Caco-2 (cell line): ENCODE measurements around the gene VIPR1. TPM values are rescaled to one million over a fixed set of nuclear protein-coding genes. Genes with fewer than 3 reads are reported as not detected.

ENCODE experiments used
- Bru-seq: library from RNA; stranded (reverse); fragments of 400-500 nt; gene quantifications from one replicate; lab custom pipeline; 2021; lab: Mats Ljungman, UMichigan
- BruChase-seq, 2 experiments: library from RNA; stranded (reverse); fragments of 400-500 nt; gene quantifications; one replicate each; lab custom pipeline; 2021; lab: Mats Ljungman, UMichigan
- BruUV-seq: library from RNA; stranded (reverse); fragments of 400-500 nt; replicated peaks from 2 replicates; lab custom pipeline; 2021; lab: Mats Ljungman, UMichigan
- CTCF ChIA-PET: fragments of 300-600 bp; sonication (Branson Sonifier 250); formaldehyde crosslinking; loops from one replicate; lab custom pipeline; 2022; ENCODE audit warnings: antibody characterized with exemption; lab: Charles Lee
- POLR2A ChIA-PET: fragments of 300-600 bp; sonication (Branson Sonifier 250); formaldehyde crosslinking; loops from one replicate; lab custom pipeline; 2022; ENCODE audit warnings: antibody characterized with exemption; lab: Charles Lee
- DNase-seq, 2 experiments: peaks; one replicate each; pipeline versions ENCODE4 v3.0.0 to v3.0.0-alpha.2; 2020 to 2022
- H3K27me3 ChIP-seq: replicated peaks from 2 replicates; pipeline ENCODE4 v1.6.0; 2011; ENCODE audit warnings: low read length; ENCODE audit not compliant: control insufficient read depth, insufficient read depth
- H3K36me3 ChIP-seq: 2 replicates; pipeline ENCODE4 v1.5.1; 2011; ENCODE audit warnings: low read length; ENCODE audit not compliant: control insufficient read depth, insufficient read depth
- H3K4me1 ChIP-seq: fragments of 250-450 bp; sonication (Bioruptor Pico); 2 replicates; pipeline ENCODE4 v1.5.1; 2020; ENCODE audit warnings: mild to moderate bottlenecking
- H3K4me3 ChIP-seq: 2 replicates; pipeline ENCODE4 v1.5.1; 2011; ENCODE audit warnings: low read depth, mild to moderate bottlenecking, control low read depth, low read length
- H3K9me3 ChIP-seq: fragments of 250-450 bp; sonication (Bioruptor Pico); 2 replicates; pipeline ENCODE4 v1.5.1; 2020; ENCODE audit warnings: mild to moderate bottlenecking, moderate library complexity
- H3K27ac Mint-ChIP-seq: one replicate; pipeline ENCODE4 v1.8.0; 2022; ENCODE audit warnings: mixed read lengths; ENCODE audit not compliant: unreplicated experiment
- H3K27me3 Mint-ChIP-seq: one replicate; pipeline ENCODE4 v1.8.0; 2022; ENCODE audit warnings: mixed read lengths; ENCODE audit not compliant: insufficient read depth, unreplicated experiment
- H3K36me3 Mint-ChIP-seq: one replicate; pipeline ENCODE4 v1.8.0; 2022; ENCODE audit warnings: mild to moderate bottlenecking, mixed read lengths; ENCODE audit not compliant: insufficient read depth, unreplicated experiment
- H3K4me1 Mint-ChIP-seq: one replicate; pipeline ENCODE4 v1.8.0; 2022; ENCODE audit warnings: low read depth, mixed read lengths; ENCODE audit not compliant: unreplicated experiment
- H3K4me3 Mint-ChIP-seq: one replicate; pipeline ENCODE4 v1.8.0; 2022; ENCODE audit warnings: mild to moderate bottlenecking, moderate library complexity, mixed read lengths; ENCODE audit not compliant: unreplicated experiment
- H3K9me3 Mint-ChIP-seq: one replicate; pipeline ENCODE4 v1.8.0; 2022; ENCODE audit warnings: mixed read lengths; ENCODE audit not compliant: unreplicated experiment
- CTCF ChIP-seq, 2 experiments: fragments of 200-600 bp in 1 of 2; IDR thresholded peaks; 1 replicate in 1 of 2; 2 replicates in 1 of 2; pipeline versions ENCODE4 v1.5.1 to v1.8.0; 2011 to 2022; ENCODE audit warnings: antibody characterized with exemption in 1 of 2, control low read depth in 1 of 2, inconsistent platforms in 1 of 2, low read depth in 1 of 2, low read length in 1 of 2, mild to moderate bottlenecking in 1 of 2, moderate library complexity in 1 of 2; ENCODE audit not compliant: insufficient read depth in 1 of 2, severe bottlenecking in 1 of 2, unreplicated experiment in 1 of 2
- intact Hi-C: fragments of 100-400 bp; cut with micrococcal nuclease; formaldehyde crosslinking; loops from one replicate; pipeline ENCODE4 v1.10.0; 2022; ENCODE audit not compliant: unreplicated experiment
- long read RNA-seq: library from polyadenylated mRNA; stranded (forward); transcript quantifications from one replicate; pipeline ENCODE4 v2.0.0, GENCODE V29; 2022
- total RNA-seq: library from RNA; stranded (reverse); gene quantifications from 2 replicates; pipeline ENCODE4 v1.2.3, GENCODE V29; 2022

The VIPR1 gene, protein sequence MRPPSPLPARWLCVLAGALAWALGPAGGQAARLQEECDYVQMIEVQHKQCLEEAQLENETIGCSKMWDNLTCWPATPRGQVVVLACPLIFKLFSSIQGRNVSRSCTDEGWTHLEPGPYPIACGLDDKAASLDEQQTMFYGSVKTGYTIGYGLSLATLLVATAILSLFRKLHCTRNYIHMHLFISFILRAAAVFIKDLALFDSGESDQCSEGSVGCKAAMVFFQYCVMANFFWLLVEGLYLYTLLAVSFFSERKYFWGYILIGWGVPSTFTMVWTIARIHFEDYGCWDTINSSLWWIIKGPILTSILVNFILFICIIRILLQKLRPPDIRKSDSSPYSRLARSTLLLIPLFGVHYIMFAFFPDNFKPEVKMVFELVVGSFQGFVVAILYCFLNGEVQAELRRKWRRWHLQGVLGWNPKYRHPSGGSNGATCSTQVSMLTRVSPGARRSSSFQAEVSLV
- total RNA-seq: 3.7 and 3.8 TPM in 2 replicates
- percentile 38 among the genes with signal in this experiment for Bru-seq, nascent RNA
- percentile 32 among the genes with signal in this experiment for BruChase-seq, experiment 1, labeled RNA remaining after a 2-hour chase
- BruChase-seq, experiment 2, labeled RNA remaining after a 6-hour chase: percentile 31 among the genes with signal in this experiment
- long read RNA-seq, partial matches to known transcripts: 1 of 5 reads
- long read RNA-seq, other reads (novel, unspliced or antisense): 2 of 5 reads

DNA sequence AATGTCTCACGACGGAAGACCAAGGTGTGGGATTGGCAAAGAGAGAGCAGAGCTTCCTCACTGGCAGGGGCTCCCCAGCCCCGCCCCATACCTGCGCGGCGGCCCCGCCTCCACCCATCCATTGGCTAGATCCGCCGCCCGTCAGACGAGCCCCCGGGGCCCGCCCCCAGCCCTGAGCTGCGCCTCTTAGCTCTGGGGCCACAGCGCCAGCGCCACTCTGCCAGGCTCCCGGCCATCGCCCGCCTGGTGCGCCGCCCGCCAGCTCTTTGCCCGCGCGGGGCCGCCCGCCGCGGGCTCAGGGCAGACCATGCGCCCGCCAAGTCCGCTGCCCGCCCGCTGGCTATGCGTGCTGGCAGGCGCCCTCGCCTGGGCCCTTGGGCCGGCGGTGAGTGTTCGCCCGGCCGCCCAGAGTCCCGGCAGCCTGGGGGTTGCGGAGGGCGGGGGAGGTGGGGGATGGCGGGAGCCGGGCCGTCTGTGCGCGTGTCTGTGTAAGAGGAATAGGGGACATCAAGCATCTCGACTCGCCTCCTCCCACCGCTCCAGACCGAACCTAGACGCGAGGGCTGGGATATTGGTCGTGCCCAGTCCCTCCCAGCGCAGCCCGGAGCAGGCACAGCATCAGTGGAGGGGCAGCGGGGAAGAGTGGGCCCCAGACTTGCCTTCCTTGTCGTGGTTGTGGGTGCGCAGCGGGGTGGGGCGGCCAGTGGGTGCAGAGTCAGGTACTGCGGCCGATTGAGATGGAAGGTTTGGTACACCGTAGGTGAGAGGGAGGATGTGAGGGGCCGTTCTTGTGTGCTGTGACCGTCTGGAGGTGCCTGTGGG is at the start of gene VIPR1:
Gene VIPR1, plus strand, starts transcription at position 215 of the 822 bp plus-strand sequence. Its CDS starts 93 bp downstream, at position 308.
- peaks cover 10% of the 10 kb centered on the region for H3K4me1 ChIP-seq

GRCh38 chr3:42456211-42456610 is 46.2 kb upstream of the VIPR1 start:
- Histone ChIP-seq H3K27me3 (no peaks in the 10 kb centered on the region), H3K4me3 (no peak overlapping the region), H3K36me3 (no peaks in the 10 kb centered on the region), H3K4me1 (no peaks in the 10 kb centered on the region), H3K9me3 (no peaks in the 10 kb centered on the region)
- no peaks in the 10 kb centered on the region for H3K36me3 Mint-ChIP-seq
- H3K27ac Mint-ChIP-seq: no peak overlapping the region
- intact Hi-C loops: no loop called here
- H3K9me3 Mint-ChIP-seq: no peaks in the 10 kb centered on the region
- CTCF ChIA-PET: no interaction called here
- H3K4me1 Mint-ChIP-seq: no peaks in the 10 kb centered on the region
- POLR2A ChIA-PET: no interaction called here
- TF ChIP-seq CTCF (IDR thresholded peaks at IDR 0.05; ENCODE audit: insufficient read depth in 1 of 2, low read depth in 1 of 2, low read length in 1 of 2, severe bottlenecking in 1 of 2, unreplicated experiment in 1 of 2): no peak
- no TSS peak for BruUV-seq
- no peak overlapping the region for H3K4me3 Mint-ChIP-seq
- DNase-seq: no peak
- peaks cover 4% of the 10 kb centered on the region for H3K27me3 Mint-ChIP-seq

More for the DNA sequence above, at the start of gene VIPR1:
- H3K27me3 ChIP-seq: no peaks in the 10 kb centered on the region
- TF ChIP-seq CTCF (IDR thresholded peaks at IDR 0.05; ENCODE audit: insufficient read depth in 1 of 2, low read depth in 1 of 2, low read length in 1 of 2, severe bottlenecking in 1 of 2, unreplicated experiment in 1 of 2): no peak
- H3K9me3 Mint-ChIP-seq: no peaks in the 10 kb centered on the region
- H3K27ac Mint-ChIP-seq: no peak within 1 kb of the TSS
- peaks cover 8% of the 10 kb centered on the region for H3K36me3 Mint-ChIP-seq
- DNase-seq: peak; percentile 88 to 95
- H3K9me3 ChIP-seq: no peaks in the 10 kb centered on the region
- H3K4me1 Mint-ChIP-seq: peaks cover 16% of the 10 kb centered on the region
- intact Hi-C loops: loop anchor here (1.0 kb wide), 3 partner anchors 34 to 45 kb away; no protein-coding TSS in a partner anchor
- BruUV-seq: no TSS peak
- peak within 1 kb of the TSS; percentile 70 for H3K4me3 ChIP-seq
- peaks cover 10% of the 10 kb centered on the region for H3K27me3 Mint-ChIP-seq
- CTCF ChIA-PET: interaction anchor here (0.6 to 2.0 kb wide), 14 partner anchors 8 to 430 kb away, joined by 3 to 39 read pairs (median 5); no protein-coding TSS in a partner anchor
- peak within 1 kb of the TSS; percentile 85 for H3K4me3 Mint-ChIP-seq
- POLR2A ChIA-PET: interaction anchor here (0.6 to 1.1 kb wide), 3 partner anchors 34 to 541 kb away, joined by 3 to 7 read pairs (median 5); partner anchors contain the start of genes SS18L2 and ULK4
- H3K36me3 ChIP-seq: no peaks in the 10 kb centered on the region
